ENCODE measurements around the gene RASEF. TPM values are rescaled to one million over a fixed set of nuclear protein-coding genes. Genes with fewer than 3 reads are reported as not detected.

Gene RASEF
- total RNA-seq, 6 experiments from 2014 or later = 0.73 to 6.1 (median 1.9) TPM

- intact Hi-C loops (cut with DNase I) = no loop called here
- Histone ChIP-seq H3K27ac (no peak overlapping the region), H3K27me3 (no peaks in the 10 kb centered on the region), H3K9me3 (no peaks in the 10 kb centered on the region), H3K4me1 (no peaks in the 10 kb centered on the region), H3K36me3 (no peaks in the 10 kb centered on the region), H3K4me3 (no peak overlapping the region)
- no peak for DNase-seq
- no peak for ATAC-seq
- TF ChIP-seq CTCF (IDR thresholded peaks at IDR 0.05) (no peak), POLR2A (IDR thresholded peaks at IDR 0.05) (no peak)
- 57% methylated on average over 6 of the region's 6 CpGs for WGBS (ENCODE audit: insufficient coverage, low coverage, low lambda C conversion rate, missing lambda C conversion rate)
Observed at GRCh38 chr9:83030391-83031107, 32.4 kb downstream of the RASEF start.

GRCh38 chr9:83029531-83030137 lies 33.3 kb downstream of the RASEF start:
- 71% methylated on average over 7 of the region's 7 CpGs for WGBS (ENCODE audit: insufficient coverage, low coverage, low lambda C conversion rate, missing lambda C conversion rate)
- no peak for ATAC-seq
- intact Hi-C loops (cut with DNase I) = no loop called here

GRCh38 chr9:83027153-83027891 lies 35.6 kb downstream of the RASEF start:
- WGBS (ENCODE audit: insufficient coverage, low coverage, low lambda C conversion rate, missing lambda C conversion rate) = 58% methylated on average over 5 of the region's 5 CpGs
- ATAC-seq = no peak

More at GRCh38 chr9:83029531-83030137, 33.3 kb downstream of the RASEF start:
- Histone ChIP-seq H3K27ac (no peak overlapping the region), H3K9me3 (no peaks in the 10 kb centered on the region), H3K4me3 (no peak overlapping the region), H3K4me1 (no peaks in the 10 kb centered on the region), H3K27me3 (no peaks in the 10 kb centered on the region), H3K36me3 (no peaks in the 10 kb centered on the region)
- no peak for DNase-seq
- TF ChIP-seq POLR2A (IDR thresholded peaks at IDR 0.05) (no peak), CTCF (IDR thresholded peaks at IDR 0.05) (no peak)

GRCh38 chr9:83024506-83025125 lies 38.3 kb downstream of the RASEF start:
- TF ChIP-seq CTCF (IDR thresholded peaks at IDR 0.05) (no peak), POLR2A (IDR thresholded peaks at IDR 0.05) (no peak)
- Histone ChIP-seq H3K27ac (no peak overlapping the region), H3K27me3 (no peaks in the 10 kb centered on the region), H3K4me3 (no peak overlapping the region), H3K36me3 (no peaks in the 10 kb centered on the region), H3K4me1 (no peaks in the 10 kb centered on the region), H3K9me3 (no peaks in the 10 kb centered on the region)
- no peak for ATAC-seq
- intact Hi-C loops (cut with DNase I) = no loop called here
- no peak for DNase-seq
- WGBS (ENCODE audit: insufficient coverage, low coverage, low lambda C conversion rate, missing lambda C conversion rate) = 40% methylated on average over 7 of the region's 7 CpGs

More at GRCh38 chr9:83027153-83027891, 35.6 kb downstream of the RASEF start:
- H3K4me3 ChIP-seq = no peak overlapping the region
- H3K27ac ChIP-seq = no peak overlapping the region
- H3K27me3 ChIP-seq = no peaks in the 10 kb centered on the region
- TF ChIP-seq POLR2A (IDR thresholded peaks at IDR 0.05) = no peak
- no peaks in the 10 kb centered on the region for H3K4me1 ChIP-seq
- no peaks in the 10 kb centered on the region for H3K36me3 ChIP-seq
- intact Hi-C loops (cut with DNase I) = no loop called here
- DNase-seq = no peak
- H3K9me3 ChIP-seq = no peaks in the 10 kb centered on the region
